Transverse colon (tissue), 4 donors: ENCODE measurements around the gene PLCXD3. TPM values are rescaled to one million over a fixed set of nuclear protein-coding genes. Genes with fewer than 3 reads are reported as not detected.

Source experiments
- DNase-seq: peaks from one replicate; pipeline ENCODE4 v3.0.0-alpha.2; 2019
- H3K27ac ChIP-seq, 4 donors: fragments of 200-600 bp; sonication (generic); 2 replicates each; pipeline ENCODE4 v1.5.1; 2016 to 2018; ENCODE audit warnings: inconsistent platforms in 4 of 4
- H3K27me3 ChIP-seq: fragments of 200-600 bp; sonication (generic); 2 replicates; pipeline ENCODE4 v1.5.1; 2017; ENCODE audit warnings: inconsistent platforms
- H3K36me3 ChIP-seq, 4 donors: fragments of 200-600 bp; sonication (generic); 2 replicates each; pipeline ENCODE4 v1.5.1; 2017 to 2019; ENCODE audit warnings: inconsistent platforms in 4 of 4
- H3K4me1 ChIP-seq, 4 donors: fragments of 200-600 bp; sonication (generic); 2 replicates each; pipeline ENCODE4 v1.5.1; 2017 to 2020; ENCODE audit warnings: inconsistent platforms in 4 of 4
- H3K4me3 ChIP-seq, 4 donors: fragments of 200-600 bp; sonication (generic); 1 replicate in 1 of 4; 2 replicates in 3 of 4; pipeline versions ENCODE4 v1.5.1 to v1.6.1; 2017 to 2019; ENCODE audit warnings: inconsistent platforms in 4 of 4
- H3K9me3 ChIP-seq, 2 donors: fragments of 200-600 bp; sonication (generic); 2 replicates each; pipeline ENCODE4 v1.5.1; 2017 to 2019; ENCODE audit warnings: inconsistent platforms in 2 of 2
- CTCF ChIP-seq, 5 experiments: fragments of 200-600 bp in 3 of 5; fragments of 450-650 bp in 2 of 5; sonication (generic) in 3 of 5; IDR thresholded peaks; 1 replicate in 2 of 5; 2 replicates in 3 of 5; pipeline ENCODE4 v1.5.1; 2016 to 2017; ENCODE audit warnings: antibody characterized with exemption in 5 of 5, inconsistent platforms in 3 of 5, mild to moderate bottlenecking in 2 of 5, moderate library complexity in 1 of 5
- EP300 ChIP-seq: sonication (generic); formaldehyde crosslinking; IDR thresholded peaks from one replicate; pipeline ENCODE4 v1.6.1; 2017; ENCODE audit warnings: antibody characterized with exemption, low read depth
- POLR2A ChIP-seq: fragments of 450-650 bp; IDR thresholded peaks from one replicate; pipeline ENCODE4 v1.6.1; 2016; ENCODE audit warnings: antibody characterized with exemption, mild to moderate bottlenecking, moderate library complexity
- POLR2AphosphoS5 ChIP-seq, 3 donors: sonication (generic); formaldehyde crosslinking; IDR thresholded peaks; one replicate each; pipeline ENCODE4 v1.6.1; 2016; ENCODE audit warnings: antibody characterized with exemption in 3 of 3
- WGBS, 2 donors: methylation state at CpG; one replicate each; pipeline ENCODE4 v1.1.5; 2018; ENCODE audit warnings: low coverage in 1 of 2; 5-methylcytosine and 5-hydroxymethylcytosine counted together
- in situ Hi-C, 4 donors: fragments of 200-750 bp; cut with MboI; loops; one replicate each; pipeline versions ENCODE4 v1.15.0 to v1.15.1; 2017; ENCODE audit warnings: low sequenced_read_pairs in 3 of 4, low pct_ligation_motif_present in 1 of 4, low pct_unique_long_range_greater_than_20kb in 1 of 4
- intact Hi-C: fragments of 100-400 bp; cut with DNase I; formaldehyde crosslinking; loops from one replicate; pipeline ENCODE4 v1.15.1; 2023; ENCODE audit warnings: low total_unique reads
- total RNA-seq, 4 donors: library from RNA; depleted of rRNA; stranded (reverse); fragments of >200 nt; gene quantifications; one replicate each; pipeline ENCODE4 v1.1.0, GENCODE V29; 2016

Gene PLCXD3
- total RNA-seq, 4 donors from 2014 or later: 0.64 to 1.9 (median 0.68) TPM; not detected in 1

GRCh38 chr5:41457094-41457493 is 53.3 kb downstream of the PLCXD3 start:
- DNase-seq: no peak
- Histone ChIP-seq H3K9me3 (no peaks in the 10 kb centered on the region), H3K36me3 (no peaks in the 10 kb centered on the region), H3K4me3 (no peak overlapping the region), H3K27ac (no peak overlapping the region), H3K27me3 (no peaks in the 10 kb centered on the region), H3K4me1 (no peaks in the 10 kb centered on the region)
- in situ Hi-C loops (no loop called here), intact Hi-C loops (no loop called here)
- TF ChIP-seq POLR2AphosphoS5 (IDR thresholded peaks at IDR 0.05): no peak
- no peak for TF ChIP-seq CTCF (IDR thresholded peaks at IDR 0.05)
- no peak for TF ChIP-seq POLR2A
- TF ChIP-seq EP300: no peak
- 93 to 95% methylated on average over 2 of the region's 2 CpGs for WGBS, 2 donors

- 69 to 72% methylated on average over 2 of the region's 2 CpGs for WGBS, 2 donors
These were observed 57.9 kb downstream of the PLCXD3 start for GRCh38 chr5:41452506-41452905.

GRCh38 chr5:41447650-41448510 is 62.5 kb downstream of the PLCXD3 start:
- no peaks in the 10 kb centered on the region for H3K27me3 ChIP-seq
- TF ChIP-seq EP300 (no peak), POLR2A (no peak), POLR2AphosphoS5 (IDR thresholded peaks at IDR 0.05) (no peak), CTCF (IDR thresholded peaks at IDR 0.05) (no peak)
- H3K36me3 ChIP-seq: no peaks in the 10 kb centered on the region
- H3K27ac ChIP-seq: no peak overlapping the region
- no peaks in the 10 kb centered on the region for H3K9me3 ChIP-seq
- intact Hi-C loops (no loop called here), in situ Hi-C loops (no loop called here)
- 78 to 100% methylated on average over 2 to 3 of the region's 3 CpGs for WGBS, 2 donors
- no peak for DNase-seq
- no peak overlapping the region for H3K4me3 ChIP-seq
- no peaks in the 10 kb centered on the region for H3K4me1 ChIP-seq

More at GRCh38 chr5:41452506-41452905, 57.9 kb downstream of the PLCXD3 start:
- Histone ChIP-seq H3K27me3 (no peaks in the 10 kb centered on the region), H3K4me3 (no peak overlapping the region), H3K36me3 (no peaks in the 10 kb centered on the region), H3K4me1 (no peaks in the 10 kb centered on the region), H3K9me3 (no peaks in the 10 kb centered on the region), H3K27ac (no peak overlapping the region)
- no peak for DNase-seq
- intact Hi-C loops (no loop called here), in situ Hi-C loops (no loop called here)
- TF ChIP-seq CTCF (IDR thresholded peaks at IDR 0.05): no peak
- TF ChIP-seq POLR2A: no peak
- no peak for TF ChIP-seq EP300
- TF ChIP-seq POLR2AphosphoS5 (IDR thresholded peaks at IDR 0.05): no peak

GRCh38 chr5:41445937-41446563 is 64.4 kb downstream of the PLCXD3 start:
- DNase-seq: no peak
- Histone ChIP-seq H3K9me3 (no peaks in the 10 kb centered on the region), H3K27ac (no peak overlapping the region), H3K4me3 (no peak overlapping the region), H3K36me3 (no peaks in the 10 kb centered on the region), H3K27me3 (no peaks in the 10 kb centered on the region), H3K4me1 (no peaks in the 10 kb centered on the region)
- in situ Hi-C loops: no loop called here
- TF ChIP-seq POLR2A (no peak), CTCF (IDR thresholded peaks at IDR 0.05) (no peak)
- intact Hi-C loops: no loop called here
- 91 to 95% methylated on average over 4 to 14 of the region's 16 CpGs for WGBS, 2 donors
